MCF 10A (cell line): ENCODE results near the gene BPHL. TPM values are rescaled to one million over a fixed set of nuclear protein-coding genes. Genes with fewer than 3 reads are reported as not detected.
"Not testable (repeated sequence)": the region's sequence is repeated elsewhere in the genome, so short reads cannot be mapped to it uniquely, and the experiment has no call there.

Source experiments
- BruUV-seq: library from RNA; stranded (reverse); fragments of 400-500 nt; replicated peaks from 2 replicates; lab custom pipeline; 2021; lab: Mats Ljungman, UMichigan
- CTCF ChIA-PET: fragments of 300-600 bp; sonication (Branson Sonifier 250); formaldehyde crosslinking; extraction: SDS; loops from one replicate; lab custom pipeline; 2021; ENCODE audit warnings: antibody characterized with exemption, inconsistent platforms; lab: Yijun Ruan, JAX
- POLR2A ChIA-PET: fragments of 300-600, 350-650 bp; sonication (Branson Sonifier 250); formaldehyde crosslinking; extraction: SDS; loops from one replicate; lab custom pipeline; 2020; ENCODE audit warnings: antibody characterized with exemption, inconsistent platforms; lab: Yijun Ruan, JAX
- DNase-seq: peaks from one replicate; pipeline ENCODE4 v3.0.0-alpha.2; 2018; ENCODE audit not compliant: unreplicated experiment
- H3K27ac Mint-ChIP-seq: one replicate; pipeline ENCODE4 v1.8.0; 2022; ENCODE audit warnings: mild to moderate bottlenecking, low read depth, mixed read lengths; ENCODE audit not compliant: unreplicated experiment
- H3K27me3 Mint-ChIP-seq: one replicate; pipeline ENCODE4 v1.8.0; 2022; ENCODE audit warnings: mixed read lengths; ENCODE audit not compliant: insufficient read depth, unreplicated experiment
- H3K36me3 Mint-ChIP-seq: one replicate; pipeline ENCODE4 v1.8.0; 2022; ENCODE audit warnings: mild to moderate bottlenecking, moderate library complexity, mixed read lengths; ENCODE audit not compliant: insufficient read depth, unreplicated experiment
- H3K4me1 Mint-ChIP-seq: one replicate; pipeline ENCODE4 v1.8.0; 2022; ENCODE audit warnings: mixed read lengths; ENCODE audit not compliant: insufficient read depth, unreplicated experiment
- H3K4me3 Mint-ChIP-seq: one replicate; pipeline ENCODE4 v1.8.0; 2022; ENCODE audit warnings: mild to moderate bottlenecking, moderate library complexity, mixed read lengths; ENCODE audit not compliant: unreplicated experiment
- H3K9me3 Mint-ChIP-seq: one replicate; pipeline ENCODE4 v1.8.0; 2022; ENCODE audit warnings: mixed read lengths; ENCODE audit not compliant: unreplicated experiment
- intact Hi-C: fragments of 100-400 bp; cut with micrococcal nuclease; formaldehyde crosslinking; loops from 2 replicates; pipeline ENCODE4 v1.14.1; 2022
- total RNA-seq: library from RNA; stranded (reverse); gene quantifications from 2 replicates; pipeline ENCODE4 v1.2.3, GENCODE V29; 2022
- TF ChIP-seq, protein P1 (sequence below): fragments of 200-600 bp; IDR thresholded peaks from one replicate; pipeline ENCODE4 v1.8.0; 2022; ENCODE audit warnings: antibody characterized with exemption, mild to moderate bottlenecking; ENCODE audit not compliant: unreplicated experiment

BPHL gene
- total RNA-seq, 1 experiment from 2014 or later: 13.2 TPM

DNA sequence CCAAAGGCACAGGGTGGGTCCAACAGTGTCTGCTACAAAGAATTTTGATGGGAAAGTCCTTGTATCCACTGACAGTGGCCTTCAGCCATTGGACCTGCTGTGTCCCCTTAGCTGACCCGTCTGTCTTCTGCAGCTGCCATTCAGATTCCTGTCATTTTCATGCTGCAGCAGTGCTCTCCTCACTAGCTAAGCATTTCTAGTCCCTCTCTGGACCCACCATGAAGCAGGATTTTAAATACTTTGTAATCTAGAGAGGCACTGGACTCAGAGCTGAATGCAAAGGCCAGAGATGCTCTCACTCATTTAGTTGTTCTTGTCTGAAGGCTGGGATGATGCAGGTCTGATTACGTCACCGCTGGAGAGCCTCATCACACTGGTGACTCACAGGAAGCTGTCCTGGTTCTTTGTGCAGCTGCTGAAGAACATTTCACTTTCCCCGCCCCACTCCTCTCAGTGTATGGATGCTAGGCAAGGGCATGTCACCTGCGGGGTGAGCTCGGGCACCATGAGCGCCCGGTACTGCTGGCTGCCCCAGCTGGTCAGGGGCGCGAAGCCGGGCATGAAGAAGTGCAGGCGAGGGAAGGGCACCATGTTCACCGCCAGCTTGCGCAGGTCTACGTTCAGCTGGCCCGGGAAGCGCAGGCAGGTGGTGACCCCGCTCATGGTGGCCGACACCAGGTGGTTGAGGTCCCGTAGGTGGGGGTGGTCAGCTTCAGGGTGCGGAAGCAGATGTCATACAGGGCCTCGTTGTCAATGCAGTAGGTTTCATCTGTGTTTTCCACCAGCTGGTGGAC is 58.2 kb downstream of the BPHL start:
- CTCF ChIA-PET: interaction anchor here (1.6 kb wide), 1 partner anchor 75 kb away, joined by 4 read pairs; no protein-coding TSS in a partner anchor
- H3K36me3 Mint-ChIP-seq: no peaks in the 10 kb centered on the region
- POLR2A ChIA-PET: interaction anchor here (1.0 kb wide), 1 partner anchor 57 kb away, joined by 3 read pairs; no protein-coding TSS in a partner anchor

DNA sequence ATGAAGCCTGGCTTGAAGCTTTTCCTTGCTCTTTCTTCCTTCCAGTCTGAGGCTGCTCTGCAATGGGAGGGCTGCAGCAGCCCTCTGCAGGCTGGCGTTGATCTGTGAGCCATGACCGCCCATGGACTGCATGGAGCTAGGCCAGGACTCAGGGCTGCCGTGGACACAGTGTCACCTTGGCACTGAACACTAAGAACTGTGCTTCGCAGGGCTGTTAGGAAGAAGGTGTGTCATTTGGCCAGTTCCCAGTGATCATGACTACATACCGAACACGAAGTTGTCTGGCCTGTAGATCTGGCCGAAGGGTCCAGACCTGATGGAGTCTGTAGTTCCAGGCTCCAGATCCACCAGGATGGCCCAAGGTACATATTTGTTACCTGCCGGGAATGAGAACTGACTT is 60.2 kb downstream of the BPHL start:
- not testable (repeated sequence) for H3K27me3 Mint-ChIP-seq

More for the DNA sequence above, 58.2 kb downstream of the BPHL start:
- DNase-seq: peak; percentile 84
- no peak overlapping the region for H3K4me3 Mint-ChIP-seq
- no peak overlapping the region for H3K27ac Mint-ChIP-seq
- H3K9me3 Mint-ChIP-seq: no peaks in the 10 kb centered on the region
- no TSS peak for BruUV-seq
- no peaks in the 10 kb centered on the region for H3K4me1 Mint-ChIP-seq
- no peaks in the 10 kb centered on the region for H3K27me3 Mint-ChIP-seq
- intact Hi-C loops: no loop called here
- TF ChIP-seq, protein P1, sequence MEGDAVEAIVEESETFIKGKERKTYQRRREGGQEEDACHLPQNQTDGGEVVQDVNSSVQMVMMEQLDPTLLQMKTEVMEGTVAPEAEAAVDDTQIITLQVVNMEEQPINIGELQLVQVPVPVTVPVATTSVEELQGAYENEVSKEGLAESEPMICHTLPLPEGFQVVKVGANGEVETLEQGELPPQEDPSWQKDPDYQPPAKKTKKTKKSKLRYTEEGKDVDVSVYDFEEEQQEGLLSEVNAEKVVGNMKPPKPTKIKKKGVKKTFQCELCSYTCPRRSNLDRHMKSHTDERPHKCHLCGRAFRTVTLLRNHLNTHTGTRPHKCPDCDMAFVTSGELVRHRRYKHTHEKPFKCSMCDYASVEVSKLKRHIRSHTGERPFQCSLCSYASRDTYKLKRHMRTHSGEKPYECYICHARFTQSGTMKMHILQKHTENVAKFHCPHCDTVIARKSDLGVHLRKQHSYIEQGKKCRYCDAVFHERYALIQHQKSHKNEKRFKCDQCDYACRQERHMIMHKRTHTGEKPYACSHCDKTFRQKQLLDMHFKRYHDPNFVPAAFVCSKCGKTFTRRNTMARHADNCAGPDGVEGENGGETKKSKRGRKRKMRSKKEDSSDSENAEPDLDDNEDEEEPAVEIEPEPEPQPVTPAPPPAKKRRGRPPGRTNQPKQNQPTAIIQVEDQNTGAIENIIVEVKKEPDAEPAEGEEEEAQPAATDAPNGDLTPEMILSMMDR: no peak

DNA sequence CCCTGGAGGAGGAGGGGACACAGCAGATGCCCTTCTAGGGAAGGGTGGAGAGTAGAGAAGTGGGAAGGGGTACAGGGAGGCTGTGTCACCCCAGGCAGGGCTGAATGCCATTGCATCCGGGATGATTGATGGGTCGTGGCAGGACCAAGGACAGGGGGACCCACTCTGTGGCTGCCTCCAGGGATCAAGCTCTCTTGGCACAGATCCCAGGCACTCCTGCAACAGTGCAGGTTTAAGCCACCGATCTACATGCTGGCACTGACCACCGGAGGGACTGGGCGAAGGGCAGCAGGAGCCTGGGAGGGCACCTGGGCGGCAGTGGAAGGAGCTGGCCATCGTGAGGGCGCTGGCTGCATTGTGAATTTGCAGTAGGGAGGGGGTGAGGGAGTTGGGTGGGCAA is 61.4 kb downstream of the BPHL start:
- CTCF ChIA-PET, H3K4me3 Mint-ChIP-seq, H3K4me1 Mint-ChIP-seq, H3K36me3 Mint-ChIP-seq, H3K27ac Mint-ChIP-seq, H3K27me3 Mint-ChIP-seq, BruUV-seq, POLR2A ChIA-PET, DNase-seq, intact Hi-C loops, H3K9me3 Mint-ChIP-seq: not testable (repeated sequence)

More for the DNA sequence above, 60.2 kb downstream of the BPHL start:
- H3K36me3 Mint-ChIP-seq, H3K4me1 Mint-ChIP-seq, BruUV-seq, POLR2A ChIA-PET, H3K4me3 Mint-ChIP-seq, CTCF ChIA-PET, DNase-seq, H3K9me3 Mint-ChIP-seq, intact Hi-C loops, H3K27ac Mint-ChIP-seq: not testable (repeated sequence)

DNA sequence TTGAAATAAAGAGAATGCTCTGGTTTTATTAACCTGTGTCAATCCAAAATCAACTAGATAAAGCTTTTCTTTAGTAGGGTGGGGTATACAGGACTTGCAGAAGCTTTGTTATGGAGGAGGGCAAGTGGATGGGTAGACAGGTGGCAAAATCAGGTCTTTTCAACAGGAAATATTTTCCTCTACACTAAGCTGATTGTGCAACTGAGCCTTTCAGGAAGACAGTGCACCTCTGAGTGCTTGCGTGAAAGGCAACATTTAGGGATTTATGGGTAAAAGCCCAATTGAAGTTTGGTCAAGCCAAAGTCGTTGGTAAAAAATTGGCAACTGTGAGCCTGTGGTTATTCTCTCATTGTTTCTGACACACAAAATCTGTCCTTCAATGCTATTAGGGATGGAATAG is 62.6 kb downstream of the BPHL start:
- Mint-ChIP-seq H3K4me1 (no peaks in the 10 kb centered on the region), H3K9me3 (no peaks in the 10 kb centered on the region), H3K27ac (no peak overlapping the region), H3K27me3 (no peaks in the 10 kb centered on the region), H3K36me3 (no peaks in the 10 kb centered on the region), H3K4me3 (no peak overlapping the region)
- TF ChIP-seq, protein P1: no peak
- POLR2A ChIA-PET: interaction anchor here (0.7 kb wide), 1 partner anchor 27 kb away, joined by 3 read pairs; no protein-coding TSS in a partner anchor
- no peak for DNase-seq
- intact Hi-C loops: no loop called here
- no TSS peak for BruUV-seq
- CTCF ChIA-PET: interaction anchor here (0.8 kb wide), 1 partner anchor 192 kb away, joined by 4 read pairs; no protein-coding TSS in a partner anchor

DNA sequence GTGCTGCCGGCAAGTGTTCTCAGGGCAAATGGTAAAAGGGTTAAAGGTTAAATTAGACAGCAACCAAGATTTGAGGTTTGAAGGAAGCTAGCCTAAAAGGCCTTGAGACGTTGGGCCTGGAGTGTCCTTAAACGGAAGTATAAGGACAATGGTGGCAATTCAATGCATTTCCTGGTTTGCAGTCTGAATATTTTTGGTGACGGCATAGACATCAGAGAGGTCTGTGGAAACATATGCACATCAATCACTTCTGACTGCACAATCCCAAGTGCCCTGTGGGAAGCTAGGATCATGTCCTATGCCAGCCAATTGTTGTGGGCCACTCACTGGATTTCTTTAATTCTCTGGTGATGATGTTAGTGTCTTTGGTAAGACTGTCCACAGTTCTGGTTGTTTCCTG is 64.6 kb downstream of the BPHL start:
- Mint-ChIP-seq H3K4me1 (no peaks in the 10 kb centered on the region), H3K4me3 (no peak overlapping the region), H3K9me3 (no peaks in the 10 kb centered on the region), H3K27me3 (no peaks in the 10 kb centered on the region), H3K27ac (no peak overlapping the region), H3K36me3 (no peaks in the 10 kb centered on the region)
- ChIA-PET CTCF (interaction anchor here (2.4 kb wide), 1 partner anchor 68 kb away, joined by 6 read pairs; no protein-coding TSS in a partner anchor), POLR2A (interaction anchor here (1.2 kb wide), 1 partner anchor 12 kb away, joined by 3 read pairs; no protein-coding TSS in a partner anchor)
- intact Hi-C loops: no loop called here
- TF ChIP-seq, protein P1: no peak
- BruUV-seq: no TSS peak
- no peak for DNase-seq
